KMS-11 (cell line): ENCODE measurements around the gene PLEKHG1.

ENCODE experiments used
- H2AFZ ChIP-seq: fragments of 200-600 bp; sonication (generic); 2 replicates; pipeline ENCODE4 v1.6.1; 2016; ENCODE audit warnings: antibody characterized with exemption, mixed run types, low read depth
- H3K27ac ChIP-seq: fragments of 200-600 bp; sonication (generic); 2 replicates; pipeline ENCODE4 v1.6.1; 2016; ENCODE audit warnings: mild to moderate bottlenecking, mixed run types
- H3K27me3 ChIP-seq: fragments of 200-600 bp; sonication (generic); 2 replicates; pipeline ENCODE4 v1.6.1; 2017; ENCODE audit warnings: mild to moderate bottlenecking, low read depth, mixed run types, moderate library complexity; ENCODE audit not compliant: insufficient read depth
- H3K36me3 ChIP-seq: fragments of 200-600 bp; sonication (generic); 2 replicates; pipeline ENCODE4 v1.6.1; 2017; ENCODE audit warnings: mild to moderate bottlenecking, mixed run types; ENCODE audit not compliant: insufficient read depth
- H3K4me1 ChIP-seq: fragments of 200-600 bp; sonication (generic); 2 replicates; pipeline ENCODE4 v1.6.1; 2016; ENCODE audit warnings: mild to moderate bottlenecking, low read depth, mixed run types; ENCODE audit not compliant: poor library complexity, severe bottlenecking
- H3K4me2 ChIP-seq: fragments of 200-600 bp; sonication (generic); 2 replicates; pipeline ENCODE4 v1.7.0; 2016; ENCODE audit warnings: mild to moderate bottlenecking, mixed run types
- H3K4me3 ChIP-seq: fragments of 200-600 bp; sonication (generic); IDR thresholded peaks from 2 replicates; pipeline ENCODE4 v1.6.1; 2017; ENCODE audit warnings: low read depth, low read length, mixed read lengths; ENCODE audit not compliant: insufficient read depth
- H3K79me2 ChIP-seq: fragments of 200-600 bp; sonication (generic); 2 replicates; pipeline ENCODE4 v1.6.1; 2016; ENCODE audit warnings: low read depth, mixed run types; ENCODE audit not compliant: insufficient read depth
- H3K9ac ChIP-seq: fragments of 200-600 bp; sonication (generic); 2 replicates; pipeline ENCODE4 v1.6.1; 2016; ENCODE audit warnings: mild to moderate bottlenecking, mixed run types
- H4K20me1 ChIP-seq: fragments of 200-600 bp; sonication (generic); 2 replicates; pipeline ENCODE4 v1.6.1; 2016; ENCODE audit warnings: mild to moderate bottlenecking, mixed run types; ENCODE audit not compliant: insufficient read depth
- TF ChIP-seq, protein P1 (sequence below): fragments of 200-600 bp; sonication (generic); conservative IDR thresholded peaks from 2 replicates; pipeline ENCODE4 v1.6.1; 2017; ENCODE audit warnings: low read depth, mild to moderate bottlenecking, antibody characterized with exemption, low read length, moderate library complexity, mixed read lengths

Gene PLEKHG1

DNA sequence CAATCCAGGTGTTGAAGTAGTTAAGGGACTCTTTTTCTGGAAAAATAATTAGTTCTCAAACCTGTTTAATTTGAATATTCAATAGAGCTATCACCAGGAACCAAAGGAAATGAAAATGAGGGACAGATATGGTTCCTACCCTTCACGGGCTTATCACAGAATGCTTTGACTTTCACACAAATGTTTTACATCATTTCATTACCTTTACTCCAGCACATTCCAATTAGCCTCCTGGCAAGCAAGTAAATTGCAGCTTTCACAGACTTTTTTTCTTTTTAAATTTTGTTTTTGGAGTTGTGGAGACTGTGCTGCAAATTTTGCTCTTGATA is 35.2 kb downstream of the PLEKHG1 start:
- no peaks in the 10 kb centered on the region for H3K36me3 ChIP-seq
- H3K4me2 ChIP-seq: no peak overlapping the region
- no peaks in the 10 kb centered on the region for H4K20me1 ChIP-seq
- H3K27ac ChIP-seq: no peak overlapping the region
- no peak overlapping the region for H2AFZ ChIP-seq
- H3K9ac ChIP-seq: no peak overlapping the region
- no peaks in the 10 kb centered on the region for H3K27me3 ChIP-seq
- H3K4me3 ChIP-seq: no peak overlapping the region
- H3K4me1 ChIP-seq: no peaks in the 10 kb centered on the region
- no peaks in the 10 kb centered on the region for H3K79me2 ChIP-seq
- TF ChIP-seq, protein P1, sequence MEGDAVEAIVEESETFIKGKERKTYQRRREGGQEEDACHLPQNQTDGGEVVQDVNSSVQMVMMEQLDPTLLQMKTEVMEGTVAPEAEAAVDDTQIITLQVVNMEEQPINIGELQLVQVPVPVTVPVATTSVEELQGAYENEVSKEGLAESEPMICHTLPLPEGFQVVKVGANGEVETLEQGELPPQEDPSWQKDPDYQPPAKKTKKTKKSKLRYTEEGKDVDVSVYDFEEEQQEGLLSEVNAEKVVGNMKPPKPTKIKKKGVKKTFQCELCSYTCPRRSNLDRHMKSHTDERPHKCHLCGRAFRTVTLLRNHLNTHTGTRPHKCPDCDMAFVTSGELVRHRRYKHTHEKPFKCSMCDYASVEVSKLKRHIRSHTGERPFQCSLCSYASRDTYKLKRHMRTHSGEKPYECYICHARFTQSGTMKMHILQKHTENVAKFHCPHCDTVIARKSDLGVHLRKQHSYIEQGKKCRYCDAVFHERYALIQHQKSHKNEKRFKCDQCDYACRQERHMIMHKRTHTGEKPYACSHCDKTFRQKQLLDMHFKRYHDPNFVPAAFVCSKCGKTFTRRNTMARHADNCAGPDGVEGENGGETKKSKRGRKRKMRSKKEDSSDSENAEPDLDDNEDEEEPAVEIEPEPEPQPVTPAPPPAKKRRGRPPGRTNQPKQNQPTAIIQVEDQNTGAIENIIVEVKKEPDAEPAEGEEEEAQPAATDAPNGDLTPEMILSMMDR: no peak

DNA sequence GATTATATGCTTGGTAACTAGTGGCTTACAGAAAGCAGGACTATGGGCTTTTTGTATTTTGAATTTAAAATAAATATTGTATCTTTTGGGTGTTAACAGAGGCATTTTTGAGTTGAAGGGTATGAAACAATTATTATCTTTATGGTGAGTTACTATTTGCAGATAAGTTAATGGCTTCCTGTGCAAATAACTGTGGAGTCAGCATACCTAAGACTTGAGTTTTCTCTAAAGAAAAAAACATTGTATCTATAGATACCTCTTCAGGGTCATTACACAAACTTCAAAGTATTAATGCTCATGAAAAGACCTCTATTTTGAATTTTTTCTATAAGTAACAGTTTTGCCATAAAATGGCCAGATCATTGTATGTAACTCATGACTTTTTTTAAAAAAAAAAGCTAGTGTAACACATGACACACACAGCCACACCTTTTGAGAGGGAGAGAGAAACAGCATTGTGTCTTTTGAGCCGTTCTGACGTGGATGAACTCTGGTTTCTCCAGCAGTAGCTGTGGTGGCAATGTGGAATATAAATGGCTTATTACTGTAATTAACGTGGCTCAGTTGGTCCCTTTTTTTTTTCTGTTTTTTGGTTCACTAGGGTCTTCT is 36.3 kb downstream of the PLEKHG1 start:
- Histone ChIP-seq H2AFZ (no peak overlapping the region), H3K36me3 (no peaks in the 10 kb centered on the region), H3K4me1 (no peaks in the 10 kb centered on the region), H3K4me3 (no peak overlapping the region), H4K20me1 (no peaks in the 10 kb centered on the region), H3K79me2 (no peaks in the 10 kb centered on the region), H3K27ac (no peak overlapping the region), H3K9ac (no peak overlapping the region), H3K4me2 (no peak overlapping the region), H3K27me3 (no peaks in the 10 kb centered on the region)
- TF ChIP-seq, protein P1: no peak

DNA sequence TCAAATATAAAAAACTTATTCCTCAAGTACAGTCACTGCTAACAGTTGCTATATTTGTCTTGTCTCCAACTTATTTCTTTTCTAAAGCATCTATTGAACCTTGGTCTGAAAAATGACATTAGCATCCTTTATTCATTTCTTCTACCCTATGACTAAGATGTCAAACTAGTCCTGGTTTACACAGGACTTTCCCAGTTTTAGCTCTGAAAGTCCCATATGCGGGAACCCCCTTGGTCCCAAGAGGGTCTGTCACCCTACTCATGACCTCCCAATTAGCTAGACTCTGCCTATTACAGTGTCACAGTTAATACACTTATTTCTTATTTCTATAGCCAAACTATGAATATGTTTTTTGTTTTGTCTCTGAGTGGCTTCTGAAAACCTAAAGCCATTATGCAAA is 37.1 kb downstream of the PLEKHG1 start:
- no peak overlapping the region for H2AFZ ChIP-seq
- H3K4me2 ChIP-seq: no peak overlapping the region
- no peak overlapping the region for H3K27ac ChIP-seq
- TF ChIP-seq, protein P1: no peak
- no peak overlapping the region for H3K9ac ChIP-seq
- H3K27me3 ChIP-seq: no peaks in the 10 kb centered on the region
- H3K36me3 ChIP-seq: no peaks in the 10 kb centered on the region
- no peaks in the 10 kb centered on the region for H4K20me1 ChIP-seq
- H3K79me2 ChIP-seq: no peaks in the 10 kb centered on the region
- no peaks in the 10 kb centered on the region for H3K4me1 ChIP-seq
- no peak overlapping the region for H3K4me3 ChIP-seq

DNA sequence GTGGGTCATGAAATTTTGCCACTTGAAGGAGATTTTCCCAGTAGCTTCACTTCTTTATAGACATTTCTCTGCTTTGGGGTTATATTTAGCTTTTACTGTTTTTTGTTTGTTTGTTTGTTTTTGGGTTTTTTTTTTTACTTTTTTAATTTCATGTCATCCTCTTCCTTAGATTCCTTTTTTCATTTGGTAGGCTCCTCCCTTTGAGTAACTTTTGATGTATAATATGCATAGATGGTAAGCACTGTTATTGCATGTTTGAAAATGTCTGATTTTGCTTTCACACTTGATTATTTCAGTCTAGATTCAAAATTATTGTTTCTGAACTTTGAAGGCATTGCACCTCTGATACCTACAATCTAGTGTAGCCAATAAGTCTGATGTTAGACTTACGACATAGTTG is 37.6 kb downstream of the PLEKHG1 start:
- Histone ChIP-seq H4K20me1 (no peaks in the 10 kb centered on the region), H3K27ac (no peak overlapping the region), H3K79me2 (no peaks in the 10 kb centered on the region), H3K36me3 (no peaks in the 10 kb centered on the region), H3K4me3 (no peak overlapping the region), H2AFZ (no peak overlapping the region), H3K27me3 (no peaks in the 10 kb centered on the region), H3K4me1 (no peaks in the 10 kb centered on the region), H3K4me2 (no peak overlapping the region), H3K9ac (no peak overlapping the region)
- TF ChIP-seq, protein P1: no peak
